ENCODE results near the gene KIAA1328. TPM values are rescaled to one million over a fixed set of nuclear protein-coding genes. Genes with fewer than 3 reads are reported as not detected.

Gene KIAA1328
- total and polyA plus RNA-seq, 2 donors (not counting 3 experiments of a cell fraction or from before 2014, with no cell fraction given) = 2.7 to 6.5 TPM

- no peaks in the 10 kb centered on the region for H3K27me3 ChIP-seq (ENCODE audit: control insufficient read depth in 2 of 2, insufficient read depth in 2 of 2, low read length in 2 of 2)
- H3K9me3 ChIP-seq (replicated peaks; ENCODE audit: control insufficient read depth, insufficient read depth, low read length) = no peaks in the 10 kb centered on the region
- no peaks in the 10 kb centered on the region for H3K79me2 ChIP-seq (ENCODE audit: control insufficient read depth, insufficient read depth, low read length)
- DNase-seq (ENCODE audit: low read depth, low spot score) = no peak
- no peak overlapping the region for H3K27ac ChIP-seq (ENCODE audit: insufficient read depth, low read depth, low read length)
- no TSS peak for BruUV-seq (replicated peaks)
- CTCF ChIA-PET = no interaction called here
- H3K36me3 ChIP-seq (ENCODE audit: control insufficient read depth in 2 of 2, extremely low read depth in 1 of 2, insufficient read depth in 2 of 2, low read length in 2 of 2) = no peaks in the 10 kb centered on the region
- no peak overlapping the region for H3K4me3 ChIP-seq (replicated peaks in 1 of 3; ENCODE audit: insufficient read depth in 1 of 3, low read depth in 1 of 3, low read length in 3 of 3)
- no peaks in the 10 kb centered on the region for H3K9me1 ChIP-seq (replicated peaks; ENCODE audit: control insufficient read depth, extremely low read depth, insufficient read depth, low read length)
- dilution Hi-C loops (cut with MboI; ENCODE audit: extremely low pct_ligation_motif_present, low sequenced_read_pairs) (no loop called here), intact Hi-C loops (cut with micrococcal nuclease) (no loop called here)
- H4K20me1 ChIP-seq (replicated peaks; ENCODE audit: control insufficient read depth, extremely low read depth, insufficient read depth, low read length) = no peaks in the 10 kb centered on the region
- no peak for TF ChIP-seq JUN (IDR thresholded peaks at IDR 0.05; ENCODE audit: borderline replicate concordance, insufficient read depth, insufficient read length, low read depth)
- TF ChIP-seq EZH2 (IDR thresholded peaks at IDR 0.05; ENCODE audit: borderline replicate concordance, low read depth, low read length, severe bottlenecking) = no peak
- no peak for TF ChIP-seq CTCF (IDR thresholded peaks at IDR 0.05; ENCODE audit: extremely low read depth in 1 of 2, insufficient read depth in 1 of 2, low read depth in 1 of 2, low read length in 2 of 2)
- no peak for TF ChIP-seq MYC (IDR thresholded peaks at IDR 0.05; ENCODE audit: low read depth, low read length)
- no peak for TF ChIP-seq MAX (IDR thresholded peaks at IDR 0.05; ENCODE audit: insufficient read depth, insufficient read length)
- TF ChIP-seq FOS (IDR thresholded peaks at IDR 0.05; ENCODE audit: borderline replicate concordance, insufficient read depth, low read length) = no peak
- TF ChIP-seq POLR2AphosphoS5 (IDR thresholded peaks at IDR 0.05; ENCODE audit: insufficient read depth, low read depth, low read length) = no peak
- no peak for TF ChIP-seq POLR2A (IDR thresholded peaks at IDR 0.05; ENCODE audit: low read depth, low read length)
- no peak for TF ChIP-seq GATA2 (IDR thresholded peaks at IDR 0.05; ENCODE audit: insufficient read depth, insufficient read length, low read depth, low read length)
- FAIRE-seq = no peak
- POLR2A ChIA-PET = no interaction called here
- H3K4me2 ChIP-seq (ENCODE audit: insufficient read depth, low read length) = no peak overlapping the region
- H3K9ac ChIP-seq (replicated peaks; ENCODE audit: extremely low read depth, insufficient read depth, low read length) = no peak overlapping the region
- no peaks in the 10 kb centered on the region for H3K4me1 ChIP-seq (ENCODE audit: control insufficient read depth, extremely low read depth, insufficient read depth, low read length)
- no peak overlapping the region for H2AFZ ChIP-seq (ENCODE audit: low read depth, low read length)
Observed at GRCh38 chr18:37122877-37123276, 293.9 kb downstream of the KIAA1328 start.
